GM12801 (cell line): Measurements from ENCODE around the gene SPG7.

Source experiments
- TF ChIP-seq, protein P1 (sequence below): IDR thresholded peaks from one replicate; pipeline ENCODE4 v1.5.1; 2011; ENCODE audit warnings: control low read depth; ENCODE audit not compliant: insufficient read length; ENCODE audit errors: extremely low read depth

The SPG7 gene

GRCh38 chr16:89605186-89605970, 97.2 kb downstream of the SPG7 start:
- TF ChIP-seq, protein P1, sequence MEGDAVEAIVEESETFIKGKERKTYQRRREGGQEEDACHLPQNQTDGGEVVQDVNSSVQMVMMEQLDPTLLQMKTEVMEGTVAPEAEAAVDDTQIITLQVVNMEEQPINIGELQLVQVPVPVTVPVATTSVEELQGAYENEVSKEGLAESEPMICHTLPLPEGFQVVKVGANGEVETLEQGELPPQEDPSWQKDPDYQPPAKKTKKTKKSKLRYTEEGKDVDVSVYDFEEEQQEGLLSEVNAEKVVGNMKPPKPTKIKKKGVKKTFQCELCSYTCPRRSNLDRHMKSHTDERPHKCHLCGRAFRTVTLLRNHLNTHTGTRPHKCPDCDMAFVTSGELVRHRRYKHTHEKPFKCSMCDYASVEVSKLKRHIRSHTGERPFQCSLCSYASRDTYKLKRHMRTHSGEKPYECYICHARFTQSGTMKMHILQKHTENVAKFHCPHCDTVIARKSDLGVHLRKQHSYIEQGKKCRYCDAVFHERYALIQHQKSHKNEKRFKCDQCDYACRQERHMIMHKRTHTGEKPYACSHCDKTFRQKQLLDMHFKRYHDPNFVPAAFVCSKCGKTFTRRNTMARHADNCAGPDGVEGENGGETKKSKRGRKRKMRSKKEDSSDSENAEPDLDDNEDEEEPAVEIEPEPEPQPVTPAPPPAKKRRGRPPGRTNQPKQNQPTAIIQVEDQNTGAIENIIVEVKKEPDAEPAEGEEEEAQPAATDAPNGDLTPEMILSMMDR, result no peak

- TF ChIP-seq, protein P1, result no peak
Observed at GRCh38 chr16:89606006-89606405, 97.8 kb downstream of the SPG7 start.
